Gastroesophageal sphincter (tissue), 4 donors: ENCODE results near the gene ACAA2. TPM values are rescaled to one million over a fixed set of nuclear protein-coding genes. Genes with fewer than 3 reads are reported as not detected.

ENCODE experiments used
- ATAC-seq: fragments of 150-250 bp; one replicate; pipeline ENCODE4 v1.9.1; 2016; ENCODE audit warnings: mild to moderate bottlenecking, moderate library complexity
- H3K27ac ChIP-seq, 4 donors: fragments of 200-600 bp; sonication (generic) in 3 of 4; 1 replicate in 3 of 4; 2 replicates in 1 of 4; pipeline ENCODE4 v1.5.1; 2016 to 2019
- H3K27me3 ChIP-seq: fragments of 200-600 bp; sonication (generic); one replicate; pipeline ENCODE4 v1.5.1; 2019
- H3K36me3 ChIP-seq, 2 donors: fragments of 200-600 bp; sonication (generic); one replicate each; pipeline ENCODE4 v1.5.1; 2019; ENCODE audit warnings: control low read depth in 1 of 2
- H3K4me1 ChIP-seq, 3 donors: fragments of 200-600 bp; sonication (generic); 1 replicate in 2 of 3; 2 replicates in 1 of 3; pipeline ENCODE4 v1.5.1; 2016 to 2019; ENCODE audit warnings: control low read depth in 2 of 3
- H3K4me3 ChIP-seq, 2 donors: fragments of 200-600 bp; sonication (generic); one replicate each; pipeline ENCODE4 v1.5.1; 2019; ENCODE audit warnings: mild to moderate bottlenecking in 1 of 2, moderate library complexity in 1 of 2
- H3K9me3 ChIP-seq, 3 donors: fragments of 200-600 bp; sonication (generic); one replicate each; pipeline ENCODE4 v1.5.1; 2017 to 2019; ENCODE audit warnings: control low read depth in 2 of 3
- EP300 ChIP-seq: sonication (generic); formaldehyde crosslinking; IDR thresholded peaks from one replicate; pipeline ENCODE4 v1.6.1; 2017; ENCODE audit warnings: antibody characterized with exemption, mild to moderate bottlenecking
- POLR2A ChIP-seq, 2 donors: fragments of 450-650 bp; IDR thresholded peaks; one replicate each; pipeline ENCODE4 v1.6.1; 2017; ENCODE audit warnings: antibody characterized with exemption in 2 of 2, mild to moderate bottlenecking in 2 of 2, moderate library complexity in 1 of 2
- POLR2AphosphoS5 ChIP-seq: sonication (generic); formaldehyde crosslinking; IDR thresholded peaks from one replicate; pipeline ENCODE4 v1.6.1; 2017; ENCODE audit warnings: antibody characterized with exemption
- WGBS, 2 donors: methylation state at CpG; one replicate each; pipeline ENCODE4 v1.1.5; 2018; ENCODE audit warnings: low coverage in 1 of 2; 5-methylcytosine and 5-hydroxymethylcytosine counted together
- small RNA-seq, 4 donors: library from RNA; depleted of rRNA; stranded (forward); fragments of <200 nt; gene quantifications; one replicate each; pipeline ENCODE3, GENCODE V24; 2016
- total RNA-seq, 4 donors: library from RNA; depleted of rRNA; stranded (reverse); fragments of >200 nt; gene quantifications; one replicate each; pipeline ENCODE4 v1.1.0, GENCODE V29; 2016
- TF ChIP-seq, protein P1 (sequence below), 4 experiments: fragments of 200-600 bp in 2 of 4; fragments of 450-650 bp in 2 of 4; sonication (generic) in 1 of 4; IDR thresholded peaks; one replicate each; pipeline ENCODE4 v1.5.1; 2017 to 2019; ENCODE audit warnings: antibody characterized with exemption in 4 of 4, mild to moderate bottlenecking in 2 of 4, moderate library complexity in 2 of 4

ACAA2 gene
- total RNA-seq, 4 donors from 2014 or later = 62.3 to 92.3 (median 81.9) TPM

DNA sequence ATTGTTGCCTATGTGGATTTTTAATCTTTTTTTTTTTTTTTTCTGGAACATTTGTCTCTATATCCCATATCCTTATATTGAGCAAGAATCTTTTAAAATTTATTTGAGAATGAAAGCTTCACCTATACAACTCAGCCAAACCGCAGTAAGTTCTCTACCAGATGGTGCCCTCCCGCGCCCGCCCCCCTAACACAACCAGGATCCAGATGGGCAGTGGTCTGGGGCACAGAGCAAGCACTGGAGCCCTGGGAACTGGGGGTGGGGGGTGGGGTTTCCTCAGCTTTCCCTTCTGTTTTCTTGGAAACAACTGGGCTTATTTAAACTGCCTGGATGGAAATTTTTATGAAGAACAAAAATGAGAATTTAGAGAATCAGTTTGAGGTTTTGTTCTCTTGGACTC is 74.6 kb downstream of the ACAA2 start:
- H3K27ac ChIP-seq = no peak overlapping the region
- H3K27me3 ChIP-seq = peaks cover 5% of the 10 kb centered on the region
- H3K4me3 ChIP-seq = no peak overlapping the region
- H3K36me3 ChIP-seq = no peaks in the 10 kb centered on the region
- ATAC-seq = no peak
- no peaks in the 10 kb centered on the region for H3K4me1 ChIP-seq
- no peaks in the 10 kb centered on the region for H3K9me3 ChIP-seq
- 100% methylated on average over 1 of the region's 4 CpGs; no CpG with 5 or more reads in 1 of the 2 donors for WGBS, 2 donors
- TF ChIP-seq, protein P1, sequence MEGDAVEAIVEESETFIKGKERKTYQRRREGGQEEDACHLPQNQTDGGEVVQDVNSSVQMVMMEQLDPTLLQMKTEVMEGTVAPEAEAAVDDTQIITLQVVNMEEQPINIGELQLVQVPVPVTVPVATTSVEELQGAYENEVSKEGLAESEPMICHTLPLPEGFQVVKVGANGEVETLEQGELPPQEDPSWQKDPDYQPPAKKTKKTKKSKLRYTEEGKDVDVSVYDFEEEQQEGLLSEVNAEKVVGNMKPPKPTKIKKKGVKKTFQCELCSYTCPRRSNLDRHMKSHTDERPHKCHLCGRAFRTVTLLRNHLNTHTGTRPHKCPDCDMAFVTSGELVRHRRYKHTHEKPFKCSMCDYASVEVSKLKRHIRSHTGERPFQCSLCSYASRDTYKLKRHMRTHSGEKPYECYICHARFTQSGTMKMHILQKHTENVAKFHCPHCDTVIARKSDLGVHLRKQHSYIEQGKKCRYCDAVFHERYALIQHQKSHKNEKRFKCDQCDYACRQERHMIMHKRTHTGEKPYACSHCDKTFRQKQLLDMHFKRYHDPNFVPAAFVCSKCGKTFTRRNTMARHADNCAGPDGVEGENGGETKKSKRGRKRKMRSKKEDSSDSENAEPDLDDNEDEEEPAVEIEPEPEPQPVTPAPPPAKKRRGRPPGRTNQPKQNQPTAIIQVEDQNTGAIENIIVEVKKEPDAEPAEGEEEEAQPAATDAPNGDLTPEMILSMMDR (IDR thresholded peaks at IDR 0.05) = no peak
- TF ChIP-seq POLR2A (IDR thresholded peaks at IDR 0.05) = no peak
- TF ChIP-seq EP300 = no peak
- no peak for TF ChIP-seq POLR2AphosphoS5

DNA sequence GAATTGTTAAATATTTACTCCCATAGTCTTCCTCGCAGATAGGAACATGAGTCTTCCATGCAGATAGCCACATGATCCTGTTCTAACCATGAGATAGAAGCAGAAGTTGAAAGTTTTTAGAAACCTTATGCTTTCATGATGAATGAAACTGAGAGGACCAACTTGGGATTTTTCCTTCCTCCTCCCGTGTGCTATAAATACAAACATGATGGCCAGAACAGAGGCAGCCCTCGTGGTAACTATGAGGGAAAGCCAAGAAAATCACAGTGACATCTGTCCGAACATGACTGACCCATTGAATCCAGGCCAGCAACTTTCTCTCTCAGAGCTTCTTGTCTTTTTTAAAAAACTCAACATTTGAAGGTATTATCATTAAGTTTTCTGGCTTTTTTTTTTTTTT is 78.5 kb downstream of the ACAA2 start:
- peaks cover 5% of the 10 kb centered on the region for H3K27me3 ChIP-seq
- no peak for ATAC-seq
- H3K4me1 ChIP-seq = peaks cover 0 to 9% (median 0%) of the 10 kb centered on the region in 3 donors
- no peak overlapping the region for H3K27ac ChIP-seq
- no peak overlapping the region for H3K4me3 ChIP-seq
- WGBS, 2 donors = 44 to 67% methylated on average over 4 of the region's 4 CpGs
- no peaks in the 10 kb centered on the region for H3K36me3 ChIP-seq
- no peaks in the 10 kb centered on the region for H3K9me3 ChIP-seq
- TF ChIP-seq POLR2AphosphoS5 (no peak), POLR2A (IDR thresholded peaks at IDR 0.05) (no peak), EP300 (no peak)
- TF ChIP-seq, protein P1 (IDR thresholded peaks at IDR 0.05) = no peak

DNA sequence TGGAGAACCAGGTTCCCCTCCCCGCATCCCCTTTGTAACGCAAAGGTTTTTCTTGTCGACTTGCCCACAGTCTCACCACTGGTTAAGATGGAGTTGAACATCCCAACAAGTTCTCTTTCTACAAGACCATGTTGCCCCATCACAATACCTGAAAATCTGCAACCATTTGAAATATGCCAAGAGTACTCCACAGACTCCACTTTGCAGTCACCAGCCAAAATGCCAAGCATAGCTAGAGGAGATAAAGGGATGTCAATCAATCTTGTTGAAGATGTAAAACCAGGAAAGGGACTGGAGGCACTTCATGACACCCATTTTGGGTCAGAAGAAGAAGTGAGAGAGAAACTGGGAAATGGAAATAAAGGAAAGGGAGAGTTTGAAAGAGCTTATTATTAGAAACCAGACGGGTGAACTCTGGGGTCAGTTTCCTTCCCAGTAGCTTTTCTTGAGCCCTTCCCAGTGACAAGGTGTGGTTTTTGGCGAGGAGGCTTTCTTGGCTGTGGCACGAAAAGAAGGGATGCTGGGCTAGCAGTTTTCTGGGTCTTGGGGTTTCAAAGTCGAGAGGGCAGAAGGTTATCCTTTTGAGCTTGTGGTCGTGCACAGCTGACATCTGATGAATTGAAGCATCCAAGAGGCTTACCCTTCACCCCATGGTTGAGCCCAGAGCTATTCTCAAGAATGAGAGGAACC is 79.3 kb downstream of the ACAA2 start:
- WGBS, 2 donors = 36 to 50% methylated on average over 3 to 6 of the region's 8 CpGs
- H3K27me3 ChIP-seq = peaks cover 5% of the 10 kb centered on the region
- no peaks in the 10 kb centered on the region for H3K36me3 ChIP-seq
- no peaks in the 10 kb centered on the region for H3K9me3 ChIP-seq
- TF ChIP-seq POLR2A (IDR thresholded peaks at IDR 0.05) (no peak), POLR2AphosphoS5 (no peak), EP300 (no peak)
- TF ChIP-seq, protein P1 (IDR thresholded peaks at IDR 0.05) = no peak
- peaks cover 0 to 9% (median 0%) of the 10 kb centered on the region in 3 donors for H3K4me1 ChIP-seq
- no peak overlapping the region for H3K27ac ChIP-seq
- ATAC-seq = no peak
- no peak overlapping the region for H3K4me3 ChIP-seq

DNA sequence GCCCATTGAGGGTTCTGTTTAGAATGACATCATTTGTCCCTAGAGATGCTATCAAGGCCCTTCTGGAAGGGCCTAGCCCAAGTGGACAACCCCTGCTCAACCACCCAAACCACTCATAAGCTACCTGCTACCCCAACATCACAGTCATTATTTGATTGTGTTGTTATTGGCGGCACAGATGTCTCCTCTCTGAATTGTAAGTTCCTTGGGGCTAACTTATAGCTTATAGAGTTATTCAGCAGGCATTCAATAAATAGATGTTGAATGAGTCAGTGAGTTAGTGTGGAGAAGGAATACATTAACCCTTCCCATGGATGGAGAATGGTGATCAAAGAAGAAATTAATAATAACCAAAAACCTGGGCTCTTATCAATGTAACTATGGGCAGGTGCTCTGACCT is 80.0 kb downstream of the ACAA2 start:
- no peak overlapping the region for H3K27ac ChIP-seq
- no peak overlapping the region for H3K4me3 ChIP-seq
- H3K4me1 ChIP-seq = peaks cover 0 to 9% (median 0%) of the 10 kb centered on the region in 3 donors
- no peaks in the 10 kb centered on the region for H3K9me3 ChIP-seq
- peaks cover 5% of the 10 kb centered on the region for H3K27me3 ChIP-seq
- no peaks in the 10 kb centered on the region for H3K36me3 ChIP-seq
- TF ChIP-seq POLR2A (IDR thresholded peaks at IDR 0.05) (no peak), EP300 (no peak), POLR2AphosphoS5 (no peak)
- TF ChIP-seq, protein P1 (IDR thresholded peaks at IDR 0.05) = no peak
- no peak for ATAC-seq
- 90 to 100% methylated on average over 1 of the region's 1 CpG for WGBS, 2 donors

Small RNA genes within 50 kb of the gene (small RNA-seq; reads per million reads assigned to genes)
- 0 reads per million in 4 donors for gene RF00283
- gene SCARNA17 = 0 reads per million in 4 donors
